BJ (cell line): ENCODE data around the gene NPPA. TPM values are rescaled to one million over a fixed set of nuclear protein-coding genes. Genes with fewer than 3 reads are reported as not detected.

Experiments used
- CTCF ChIA-PET: fragments of 350-600 bp; formaldehyde crosslinking; extraction: SDS; loops from one replicate; lab custom pipeline; 2021; ENCODE audit warnings: antibody characterized with exemption, inconsistent platforms; lab: Yijun Ruan, JAX
- POLR2A ChIA-PET: fragments of 300-600 bp; sonication (Branson Sonifier 250); formaldehyde crosslinking; extraction: SDS; loops from one replicate; lab custom pipeline; 2021; ENCODE audit warnings: antibody characterized with exemption; lab: Charles Lee
- DNase-seq: peaks from one replicate; pipeline ENCODE4 v3.0.0-alpha.2; 2011; ENCODE audit warnings: low read depth
- H3K27me3 ChIP-seq: 2 replicates; pipeline ENCODE4 v1.6.0; 2011; ENCODE audit warnings: low read length; ENCODE audit not compliant: control insufficient read depth, insufficient read depth
- H3K36me3 ChIP-seq: 2 replicates; pipeline ENCODE4 v1.5.1; 2011; ENCODE audit warnings: low read length; ENCODE audit not compliant: control insufficient read depth, insufficient read depth
- H3K4me3 ChIP-seq: 2 replicates; pipeline ENCODE4 v1.5.1; 2011; ENCODE audit warnings: low read depth, mild to moderate bottlenecking, control low read depth, low read length
- polyA plus RNA-seq: library from polyadenylated mRNA; depleted of rRNA; stranded (reverse); fragments of >200 nt; gene quantifications from 2 replicates; pipeline ENCODE4 v1.2.3, GENCODE V29; 2011
- TF ChIP-seq, protein P1 (sequence below): IDR thresholded peaks from 2 replicates; pipeline ENCODE4 v1.5.1; 2011; ENCODE audit warnings: low read depth, mild to moderate bottlenecking, control low read depth, inconsistent platforms, low read length, moderate library complexity; ENCODE audit not compliant: insufficient read depth

Gene NPPA
- polyA plus RNA-seq, 1 experiment, result not detected

DNA sequence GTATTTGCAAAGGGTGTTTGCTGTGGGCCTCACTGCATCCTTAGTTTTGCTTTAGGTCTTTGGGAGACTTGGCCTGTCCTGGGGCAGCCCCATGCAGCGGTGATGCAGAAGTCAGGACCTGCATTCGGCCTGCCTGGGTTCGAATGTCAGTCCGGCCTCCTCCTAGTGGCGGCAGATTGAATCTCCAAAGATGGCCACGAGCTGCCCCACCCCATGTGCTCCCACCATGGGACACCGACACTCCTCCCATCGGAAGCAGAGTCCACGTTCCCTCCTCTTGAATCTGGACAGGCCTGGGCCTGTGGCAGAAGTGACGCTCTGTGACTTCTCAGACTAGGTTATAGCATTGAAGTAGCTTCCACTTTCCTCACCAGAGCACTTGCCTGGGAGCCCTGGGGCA, 27.5 kb upstream of the NPPA start:
- peaks cover 9% of the 10 kb centered on the region for H3K27me3 ChIP-seq
- ChIA-PET CTCF (no interaction called here), POLR2A (interaction anchor here (0.7 kb wide), 1 partner anchor 776 kb away, joined by 8 read pairs; no protein-coding TSS in a partner anchor)
- TF ChIP-seq, protein P1, sequence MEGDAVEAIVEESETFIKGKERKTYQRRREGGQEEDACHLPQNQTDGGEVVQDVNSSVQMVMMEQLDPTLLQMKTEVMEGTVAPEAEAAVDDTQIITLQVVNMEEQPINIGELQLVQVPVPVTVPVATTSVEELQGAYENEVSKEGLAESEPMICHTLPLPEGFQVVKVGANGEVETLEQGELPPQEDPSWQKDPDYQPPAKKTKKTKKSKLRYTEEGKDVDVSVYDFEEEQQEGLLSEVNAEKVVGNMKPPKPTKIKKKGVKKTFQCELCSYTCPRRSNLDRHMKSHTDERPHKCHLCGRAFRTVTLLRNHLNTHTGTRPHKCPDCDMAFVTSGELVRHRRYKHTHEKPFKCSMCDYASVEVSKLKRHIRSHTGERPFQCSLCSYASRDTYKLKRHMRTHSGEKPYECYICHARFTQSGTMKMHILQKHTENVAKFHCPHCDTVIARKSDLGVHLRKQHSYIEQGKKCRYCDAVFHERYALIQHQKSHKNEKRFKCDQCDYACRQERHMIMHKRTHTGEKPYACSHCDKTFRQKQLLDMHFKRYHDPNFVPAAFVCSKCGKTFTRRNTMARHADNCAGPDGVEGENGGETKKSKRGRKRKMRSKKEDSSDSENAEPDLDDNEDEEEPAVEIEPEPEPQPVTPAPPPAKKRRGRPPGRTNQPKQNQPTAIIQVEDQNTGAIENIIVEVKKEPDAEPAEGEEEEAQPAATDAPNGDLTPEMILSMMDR, result no peak
- H3K36me3 ChIP-seq, result no peaks in the 10 kb centered on the region
- no peak overlapping the region for H3K4me3 ChIP-seq
- no peak for DNase-seq

DNA sequence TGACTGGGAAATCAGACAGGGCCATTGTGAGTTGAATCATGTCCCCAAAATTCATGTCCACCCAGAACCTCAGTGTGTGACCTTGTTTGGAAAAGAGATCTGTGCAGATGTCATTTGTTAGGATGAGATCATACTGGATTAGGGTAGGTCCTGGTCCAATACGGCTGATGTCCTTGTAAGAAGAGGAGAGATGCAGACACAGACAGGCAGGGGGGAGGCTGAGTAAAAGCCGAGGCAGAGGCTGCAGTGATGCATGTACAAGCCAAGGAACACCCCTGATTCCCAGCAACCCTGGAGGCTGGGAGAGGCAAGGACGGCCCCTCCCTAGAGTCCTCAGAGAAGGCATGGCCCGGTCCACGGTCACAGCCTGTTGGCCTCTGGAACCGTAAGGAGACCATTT, 27.0 kb upstream of the NPPA start:
- Histone ChIP-seq H3K36me3 (no peaks in the 10 kb centered on the region), H3K4me3 (no peak overlapping the region), H3K27me3 (peaks cover 9% of the 10 kb centered on the region)
- ChIA-PET POLR2A (no interaction called here), CTCF (no interaction called here)
- TF ChIP-seq, protein P1, result no peak
- no peak for DNase-seq

DNA sequence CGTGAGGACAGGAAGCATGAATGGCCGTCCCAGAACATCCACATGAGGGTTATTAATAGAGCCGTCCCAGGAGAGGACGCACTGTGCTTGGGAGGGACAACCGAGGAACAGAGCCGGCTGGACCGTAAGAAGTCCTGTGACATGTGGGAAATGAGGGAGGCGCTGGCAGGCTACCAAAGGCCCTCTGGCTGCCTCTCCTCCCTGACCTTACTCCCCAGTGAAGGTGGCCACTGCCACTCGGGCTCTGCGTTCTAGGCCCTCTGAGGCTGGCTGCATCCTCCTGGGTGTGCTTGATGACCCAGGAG, 26.6 kb upstream of the NPPA start:
- Histone ChIP-seq H3K36me3 (no peaks in the 10 kb centered on the region), H3K4me3 (no peak overlapping the region), H3K27me3 (peaks cover 9% of the 10 kb centered on the region)
- ChIA-PET POLR2A (no interaction called here), CTCF (interaction anchor here (0.6 kb wide), 1 partner anchor 11 kb away, joined by 4 read pairs; no protein-coding TSS in a partner anchor)
- TF ChIP-seq, protein P1, result no peak
- no peak for DNase-seq

DNA sequence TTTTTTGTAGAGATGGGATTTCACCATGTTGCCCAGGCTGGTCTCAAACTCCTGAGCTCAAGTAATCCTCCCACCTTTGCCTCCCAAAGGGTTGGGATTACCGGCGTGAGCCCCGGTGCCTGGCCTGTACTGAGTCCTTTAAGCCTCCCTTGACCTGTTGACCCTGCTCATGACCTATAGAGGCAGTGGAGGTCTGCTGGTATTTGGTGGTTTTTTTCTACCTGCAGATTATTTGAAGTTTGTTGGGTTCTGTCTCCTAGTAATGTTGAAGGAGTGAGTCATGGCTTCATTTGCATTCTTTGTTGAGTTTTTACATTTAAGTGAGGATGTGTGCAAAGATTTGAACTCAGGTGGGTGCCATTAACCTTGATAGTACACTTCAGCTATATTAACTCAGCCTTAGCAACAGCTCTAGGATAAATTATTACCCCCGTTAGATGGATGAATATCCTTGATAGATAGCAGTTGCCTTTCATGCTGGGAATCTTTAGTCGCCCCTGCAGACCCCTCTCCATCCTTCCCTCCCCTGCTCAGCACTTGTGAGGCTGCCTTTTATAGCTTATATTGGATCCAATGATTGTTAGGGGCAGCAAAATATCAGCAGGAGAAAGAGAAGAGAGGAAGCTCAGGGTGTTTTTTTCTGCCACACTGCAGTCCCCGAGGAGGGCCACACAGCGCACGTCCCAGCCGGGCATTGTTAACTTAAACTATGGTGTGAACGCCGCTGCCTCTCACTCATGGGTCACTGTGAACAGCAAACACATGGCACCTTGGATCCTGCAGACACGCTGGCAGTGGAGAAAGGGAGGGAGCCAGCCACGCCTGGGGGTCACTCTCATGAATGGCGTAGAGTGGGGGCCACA, 26.0 kb upstream of the NPPA start:
- H3K4me3 ChIP-seq, result no peak overlapping the region
- TF ChIP-seq, protein P1, result no peak
- peaks cover 9% of the 10 kb centered on the region for H3K27me3 ChIP-seq
- no peaks in the 10 kb centered on the region for H3K36me3 ChIP-seq
- no peak for DNase-seq
- POLR2A ChIA-PET, result no interaction called here
- CTCF ChIA-PET, result interaction anchor here (0.6 kb wide), 1 partner anchor 10 kb away, joined by 4 read pairs; no protein-coding TSS in a partner anchor

DNA sequence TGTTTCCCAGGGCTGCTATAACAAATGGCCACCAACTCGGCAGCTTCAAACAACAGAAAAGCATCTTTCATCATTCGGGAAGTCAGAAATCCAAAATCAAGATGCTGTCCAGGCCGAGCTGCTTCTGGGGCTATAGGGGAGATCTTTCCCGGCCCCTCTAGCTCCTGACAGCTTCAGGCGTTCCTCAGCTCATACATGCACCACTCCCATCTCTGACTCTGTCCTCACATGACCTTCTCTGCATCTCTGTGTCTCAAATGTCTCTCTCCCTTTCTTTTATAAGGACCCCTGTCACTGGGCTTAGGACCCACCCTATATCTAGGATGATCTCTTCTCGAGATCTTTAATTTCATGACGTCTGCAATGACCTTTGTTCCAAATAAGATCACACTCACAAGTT, 25.0 kb upstream of the NPPA start:
- TF ChIP-seq, protein P1, result no peak
- DNase-seq, result no peak
- Histone ChIP-seq H3K27me3 (peaks cover 9% of the 10 kb centered on the region), H3K4me3 (no peak overlapping the region), H3K36me3 (no peaks in the 10 kb centered on the region)
- CTCF ChIA-PET, result interaction anchor here (0.9 to 1.0 kb wide), 2 partner anchors 11 to 22 kb away, joined by 3 read pairs; no protein-coding TSS in a partner anchor
- POLR2A ChIA-PET, result no interaction called here
